HG02610 (cell line): ENCODE results near the gene LAPTM5.
"Not testable (repeated sequence)": the region's sequence is repeated elsewhere in the genome, so short reads cannot be mapped to it uniquely, and the experiment has no call there.

Experiments
- ATAC-seq: cut with Tn5 transposase; IDR thresholded peaks from one replicate; pipeline ENCODE4 v1.9.1; 2021; ENCODE audit warnings: mild to moderate bottlenecking, moderate library complexity; ENCODE audit not compliant: unreplicated experiment

Gene LAPTM5, protein sequence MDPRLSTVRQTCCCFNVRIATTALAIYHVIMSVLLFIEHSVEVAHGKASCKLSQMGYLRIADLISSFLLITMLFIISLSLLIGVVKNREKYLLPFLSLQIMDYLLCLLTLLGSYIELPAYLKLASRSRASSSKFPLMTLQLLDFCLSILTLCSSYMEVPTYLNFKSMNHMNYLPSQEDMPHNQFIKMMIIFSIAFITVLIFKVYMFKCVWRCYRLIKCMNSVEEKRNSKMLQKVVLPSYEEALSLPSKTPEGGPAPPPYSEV

DNA sequence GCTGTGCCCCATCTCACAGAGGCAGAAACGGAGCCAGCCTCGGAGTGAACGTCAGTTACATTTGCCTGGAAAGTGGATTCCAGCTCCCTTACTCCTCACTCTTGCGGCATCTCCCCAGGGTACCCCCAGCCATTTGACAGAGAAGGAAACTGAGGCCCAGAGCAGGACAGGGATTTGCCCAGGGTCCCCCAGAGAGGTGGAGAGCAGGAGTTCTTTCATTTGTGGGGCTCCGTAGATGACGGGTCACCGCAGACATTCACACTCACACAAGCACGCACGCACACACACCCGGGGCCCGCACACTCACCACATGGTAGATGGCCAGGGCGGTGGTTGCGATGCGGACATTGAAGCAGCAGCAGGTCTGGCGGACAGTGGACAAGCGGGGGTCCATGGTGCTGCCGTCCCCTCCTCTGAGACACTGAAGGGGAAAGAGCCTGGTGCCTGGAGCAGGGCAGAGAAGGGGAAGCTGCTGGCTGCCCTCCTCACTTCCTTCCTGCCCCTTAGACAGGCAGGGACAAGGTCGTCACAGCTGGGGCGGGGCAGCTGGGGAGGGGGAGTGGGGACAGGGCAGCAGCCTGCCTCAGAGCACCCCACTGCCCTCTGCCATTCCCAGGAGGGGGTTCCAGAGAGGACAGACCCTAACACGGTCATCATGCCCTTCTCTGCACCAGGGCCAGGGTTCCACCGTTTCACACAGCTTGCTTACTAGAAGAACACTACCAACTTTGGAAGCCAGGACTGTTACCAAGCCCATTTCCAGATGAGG is at the start of gene LAPTM5:
LAPTM5 (minus strand) TSS at position 423 of the 769 bp plus-strand sequence; CDS start at position 394, 29 bp downstream.
- no peak for ATAC-seq

DNA sequence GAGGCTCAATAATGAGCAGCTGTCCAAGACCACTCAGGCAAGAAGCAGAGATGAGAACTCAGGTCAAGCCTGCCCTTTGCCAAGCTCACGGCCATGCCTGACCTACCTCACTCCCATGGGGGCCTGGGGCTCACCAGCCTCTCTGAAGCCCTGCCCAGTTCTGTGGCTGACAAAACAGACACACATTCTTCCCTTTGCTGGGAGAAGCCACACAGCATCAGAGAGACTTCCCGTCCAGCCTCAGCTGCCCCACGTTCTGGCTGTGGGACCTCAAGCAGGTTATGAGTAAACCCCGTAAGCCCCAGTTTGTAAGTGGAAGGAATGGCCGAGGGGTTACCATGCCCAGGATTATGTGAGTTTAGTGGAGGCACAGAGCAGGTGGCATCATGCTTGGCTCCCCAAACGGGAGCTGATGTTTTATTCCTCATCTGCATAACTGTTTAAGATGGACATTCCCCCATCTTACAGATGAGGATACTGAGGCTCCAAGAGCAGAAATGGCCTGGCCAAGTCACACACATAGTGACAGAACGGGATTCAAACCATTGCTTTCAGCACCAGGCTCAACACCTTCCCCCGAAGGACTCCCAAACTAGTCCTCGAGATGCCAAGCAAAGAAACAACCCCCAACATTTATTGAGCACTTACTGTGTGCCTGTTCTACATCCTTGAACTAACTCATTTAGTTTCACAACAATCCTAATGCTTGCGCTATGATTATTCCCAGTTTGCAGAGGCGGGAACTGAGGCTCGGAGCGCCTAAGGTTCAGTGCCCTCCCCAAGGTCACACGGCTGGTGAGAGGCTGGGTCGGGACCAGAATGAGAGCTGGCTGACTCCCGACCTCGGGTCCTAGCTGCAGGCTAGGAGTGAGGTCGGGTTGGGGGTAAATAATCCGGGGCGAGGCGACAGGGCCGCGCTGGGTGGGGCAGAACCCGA is 49.1 kb upstream of the LAPTM5 start:
- ATAC-seq = no peak

DNA sequence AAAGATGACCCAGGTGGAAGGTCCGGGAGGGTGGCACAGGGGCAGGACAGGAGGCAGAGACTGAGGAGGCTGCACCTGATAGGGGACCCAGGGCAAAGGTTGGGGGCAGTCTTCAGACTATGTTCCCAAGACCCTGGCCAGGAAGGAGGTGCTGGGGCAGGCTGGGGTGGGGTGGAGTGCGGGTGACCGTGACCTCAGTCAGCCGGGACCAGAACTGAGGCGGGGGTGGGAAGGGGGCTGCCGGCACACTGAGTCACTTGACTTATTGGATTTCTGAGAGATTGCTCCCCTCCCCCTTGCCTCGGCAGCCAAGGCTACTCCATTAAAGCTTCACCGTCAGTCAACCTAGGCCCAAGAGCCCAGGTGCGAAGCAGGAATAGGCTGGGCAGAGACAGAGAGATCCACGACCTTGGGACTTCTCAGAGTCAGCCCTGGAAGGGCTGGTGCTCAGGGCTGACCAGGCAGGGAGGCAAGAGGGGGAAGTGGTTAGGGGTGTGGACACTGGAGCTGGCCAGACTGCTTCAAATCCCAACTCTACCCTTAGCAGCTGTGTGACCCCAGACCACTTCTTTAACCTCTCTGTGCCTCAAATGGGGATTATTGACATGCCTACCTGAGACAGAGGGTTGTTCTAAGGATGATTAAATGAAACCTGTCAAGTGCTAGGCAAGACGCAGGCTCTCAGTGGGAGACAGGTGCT is 47.9 kb upstream of the LAPTM5 start:
- ATAC-seq = no peak

DNA sequence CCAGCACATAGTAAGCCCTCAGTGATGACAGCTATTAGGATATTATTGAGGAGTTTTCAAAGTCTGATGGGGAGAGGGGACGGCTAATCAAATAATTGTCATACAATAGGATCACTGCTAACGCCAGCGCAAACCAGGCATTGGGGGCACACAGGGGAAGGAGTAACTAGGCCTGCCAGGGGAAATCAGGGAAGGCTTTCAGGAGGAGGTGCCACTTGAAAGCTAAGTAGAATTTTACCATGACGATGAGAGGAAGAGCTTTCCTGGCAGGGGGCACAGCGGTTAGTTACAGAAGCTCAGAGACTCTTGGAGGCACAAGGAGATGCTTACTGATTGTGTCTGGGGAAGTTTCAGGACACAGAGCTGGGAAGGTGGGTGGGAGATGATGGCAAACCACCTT is 47.2 kb upstream of the LAPTM5 start:
- ATAC-seq = no peak

DNA sequence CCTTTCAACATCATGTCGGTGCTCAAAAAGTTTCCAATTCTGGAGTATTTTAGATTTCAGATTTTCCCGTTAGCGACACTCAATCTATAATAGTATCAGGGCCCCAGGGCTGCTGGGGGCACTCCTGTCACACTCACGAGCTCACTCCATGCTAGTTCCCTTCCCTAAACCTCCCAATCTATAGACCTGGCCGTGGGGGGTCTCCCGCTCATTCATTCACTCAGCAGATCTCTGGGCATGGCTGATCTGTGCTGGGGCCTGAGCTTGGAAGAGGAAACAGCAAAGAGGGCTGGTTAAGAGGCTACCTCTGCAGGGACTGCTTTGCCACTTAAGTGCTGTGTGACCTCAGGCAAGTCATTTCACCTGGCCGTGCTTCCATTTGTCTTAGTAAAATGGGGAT is 46.8 kb upstream of the LAPTM5 start:
- no peak for ATAC-seq

DNA sequence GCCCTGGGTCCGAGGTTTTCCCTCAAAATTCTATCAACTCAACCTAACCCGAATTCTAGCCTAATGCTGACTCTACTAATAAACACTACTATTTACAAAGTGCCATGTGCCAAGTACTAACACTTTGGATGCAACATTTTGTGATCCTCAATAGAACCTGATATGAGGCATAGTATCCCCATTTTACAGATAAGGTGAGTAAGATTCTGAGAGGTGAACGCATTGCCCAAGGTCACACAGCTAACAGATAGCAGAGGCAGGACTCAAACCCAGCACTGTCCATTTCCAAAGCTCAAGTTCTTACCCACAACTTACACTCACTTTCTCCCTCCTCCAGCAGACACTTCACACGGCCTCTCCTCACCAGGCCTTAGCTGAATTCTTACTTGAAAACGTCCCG is 46.0 kb upstream of the LAPTM5 start:
- ATAC-seq = no peak

DNA sequence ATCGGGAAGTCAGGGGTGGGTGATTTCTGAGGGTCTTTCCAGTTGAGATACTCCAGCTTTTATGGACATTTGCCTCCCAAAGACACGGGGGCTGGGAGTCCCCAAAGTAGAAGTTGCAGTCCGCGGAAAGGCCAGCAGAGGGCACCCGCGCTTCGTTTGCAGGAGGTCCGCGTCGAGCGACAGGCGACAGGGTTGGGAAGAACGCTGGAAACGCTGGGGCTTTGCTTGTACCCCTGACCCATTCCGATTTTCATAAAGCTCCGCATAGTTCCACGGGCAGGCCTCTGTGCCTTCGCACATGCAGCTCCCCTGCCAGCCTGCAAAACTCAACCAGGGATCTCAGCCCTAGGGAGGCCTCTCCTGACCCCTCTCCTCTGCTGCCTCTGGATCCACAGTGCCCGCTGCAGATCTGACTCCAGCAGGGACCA is 44.2 kb upstream of the LAPTM5 start:
- ATAC-seq = no peak

DNA sequence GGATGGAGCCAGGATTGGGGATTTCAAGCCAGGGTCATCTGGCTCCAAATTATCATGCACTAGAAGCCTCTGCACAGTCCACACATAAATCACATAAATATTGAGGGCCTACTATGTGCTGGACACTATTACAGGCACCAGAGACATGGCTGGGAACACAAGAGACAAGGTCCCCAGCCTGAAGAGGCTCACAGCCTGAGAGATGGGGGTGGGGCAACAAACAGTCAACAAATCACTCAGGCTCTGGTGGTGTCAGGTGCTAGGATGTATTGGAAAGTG is 41.6 kb upstream of the LAPTM5 start:
- ATAC-seq = no peak

DNA sequence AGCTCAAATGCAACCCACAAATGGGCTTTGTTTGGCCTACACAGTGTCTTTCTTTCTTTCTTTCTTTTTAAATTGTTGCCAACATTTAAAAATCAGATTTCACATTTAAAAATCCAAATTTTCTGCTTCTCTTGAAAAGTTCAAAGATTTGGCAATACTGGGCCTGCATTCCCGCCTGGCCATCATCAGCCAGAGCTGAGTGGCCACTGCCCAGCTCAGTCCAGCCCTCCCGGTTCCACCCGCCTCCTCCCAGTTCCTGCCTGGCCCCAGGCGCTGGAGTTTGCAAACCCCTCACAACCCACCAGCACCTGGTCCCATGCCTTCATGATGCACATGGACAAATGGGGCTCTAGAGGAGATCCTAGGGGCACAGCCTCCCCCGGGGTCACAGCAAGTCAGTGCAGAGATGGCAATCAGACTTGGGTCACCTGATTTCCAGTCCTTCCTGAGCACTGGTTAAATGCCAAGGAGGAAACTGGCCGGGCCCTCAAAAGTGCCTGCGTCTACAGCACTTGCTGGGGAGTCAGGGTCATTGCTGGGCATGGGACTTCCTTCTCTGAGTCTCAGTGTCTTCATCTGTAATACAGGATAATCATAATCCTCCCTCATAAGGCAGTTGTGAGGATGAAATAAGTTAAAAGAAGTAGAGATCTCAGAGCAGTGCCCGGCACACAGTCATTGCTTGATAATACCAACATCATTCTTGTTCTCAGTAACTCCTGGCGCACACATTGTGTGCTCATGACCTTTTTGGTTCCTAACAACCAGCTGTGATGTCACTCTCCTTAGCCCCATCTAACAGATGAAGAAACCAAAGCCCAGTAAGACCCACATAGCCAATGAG is 41.0 kb upstream of the LAPTM5 start:
- ATAC-seq = no peak

DNA sequence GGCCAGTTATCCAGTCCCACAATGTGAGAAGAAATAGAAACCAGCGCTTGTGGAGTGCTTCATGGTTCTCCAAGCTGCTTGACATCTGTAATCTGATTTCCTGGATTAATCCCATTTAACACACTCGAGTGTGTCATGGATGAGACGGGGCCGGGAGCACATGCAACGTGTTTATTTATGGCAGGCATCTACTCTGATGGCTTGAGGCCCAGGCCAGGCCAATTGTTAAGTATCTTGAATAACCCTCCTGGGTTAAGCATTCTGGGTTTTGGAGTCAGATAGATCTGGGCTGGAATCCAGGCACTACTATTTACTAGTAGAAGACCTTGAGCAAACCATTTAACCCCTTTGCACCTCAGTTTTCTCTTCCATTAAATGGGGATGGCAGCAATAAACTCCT is 37.5 kb upstream of the LAPTM5 start:
- no peak for ATAC-seq

DNA sequence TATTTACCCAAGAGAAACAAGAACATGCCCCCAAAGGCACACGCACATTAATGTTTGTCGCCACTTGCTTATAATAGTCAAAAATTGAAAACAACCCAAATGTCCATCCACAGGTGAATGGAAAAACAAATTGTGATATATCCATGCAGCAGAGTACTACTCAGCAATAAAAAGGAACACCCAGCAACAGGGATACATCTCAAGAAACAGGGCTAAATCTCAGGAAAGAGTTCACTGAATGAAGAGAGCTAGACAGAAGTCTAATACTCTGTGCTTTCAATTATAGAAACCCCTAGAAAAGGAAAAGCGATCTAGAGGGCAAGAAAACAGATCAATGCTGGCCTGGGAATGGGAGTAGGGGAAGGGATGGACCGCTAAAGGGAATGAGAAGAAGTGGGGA is 36.7 kb upstream of the LAPTM5 start:
- no peak for ATAC-seq

DNA sequence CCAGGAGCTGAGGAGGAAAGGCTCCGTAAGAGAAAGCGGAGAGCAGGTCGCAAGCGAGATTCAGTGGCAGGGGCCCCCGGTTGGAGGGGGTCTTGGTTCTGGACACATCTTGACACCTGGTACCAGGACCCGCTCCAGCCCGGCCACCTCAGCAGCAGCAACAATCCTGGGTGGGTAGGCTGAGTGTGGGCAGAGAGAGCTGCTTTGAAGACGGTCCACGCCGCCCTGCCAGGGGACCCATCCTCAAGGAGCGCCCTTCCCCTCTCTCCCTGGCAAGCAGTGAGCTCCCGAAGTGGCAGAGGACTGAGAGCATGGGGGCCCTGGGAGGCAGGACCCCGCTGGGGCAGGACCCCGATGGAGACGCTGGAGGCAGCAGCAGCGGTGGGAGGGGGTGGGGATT is 35.6 kb upstream of the LAPTM5 start:
- ATAC-seq = no peak

DNA sequence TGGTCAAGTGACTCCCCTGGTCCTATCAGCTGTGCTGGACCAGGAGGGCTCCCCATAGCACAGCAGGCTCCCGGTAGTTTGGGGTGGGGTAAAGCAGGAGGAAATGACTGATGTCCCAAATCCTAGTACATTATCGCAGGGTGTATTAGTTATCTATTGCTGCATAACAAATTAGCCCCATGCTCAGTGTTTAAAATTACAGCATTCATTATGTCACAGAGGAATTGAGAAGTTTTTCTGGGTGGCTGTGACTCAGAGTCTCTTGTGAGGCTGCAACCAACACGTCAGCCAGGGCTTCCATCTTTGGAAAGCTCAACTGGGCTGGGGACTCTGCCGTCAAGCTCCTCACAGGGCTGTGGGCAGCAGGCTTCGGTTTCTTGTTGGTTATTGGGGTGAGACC is 34.3 kb upstream of the LAPTM5 start:
- ATAC-seq = no peak

DNA sequence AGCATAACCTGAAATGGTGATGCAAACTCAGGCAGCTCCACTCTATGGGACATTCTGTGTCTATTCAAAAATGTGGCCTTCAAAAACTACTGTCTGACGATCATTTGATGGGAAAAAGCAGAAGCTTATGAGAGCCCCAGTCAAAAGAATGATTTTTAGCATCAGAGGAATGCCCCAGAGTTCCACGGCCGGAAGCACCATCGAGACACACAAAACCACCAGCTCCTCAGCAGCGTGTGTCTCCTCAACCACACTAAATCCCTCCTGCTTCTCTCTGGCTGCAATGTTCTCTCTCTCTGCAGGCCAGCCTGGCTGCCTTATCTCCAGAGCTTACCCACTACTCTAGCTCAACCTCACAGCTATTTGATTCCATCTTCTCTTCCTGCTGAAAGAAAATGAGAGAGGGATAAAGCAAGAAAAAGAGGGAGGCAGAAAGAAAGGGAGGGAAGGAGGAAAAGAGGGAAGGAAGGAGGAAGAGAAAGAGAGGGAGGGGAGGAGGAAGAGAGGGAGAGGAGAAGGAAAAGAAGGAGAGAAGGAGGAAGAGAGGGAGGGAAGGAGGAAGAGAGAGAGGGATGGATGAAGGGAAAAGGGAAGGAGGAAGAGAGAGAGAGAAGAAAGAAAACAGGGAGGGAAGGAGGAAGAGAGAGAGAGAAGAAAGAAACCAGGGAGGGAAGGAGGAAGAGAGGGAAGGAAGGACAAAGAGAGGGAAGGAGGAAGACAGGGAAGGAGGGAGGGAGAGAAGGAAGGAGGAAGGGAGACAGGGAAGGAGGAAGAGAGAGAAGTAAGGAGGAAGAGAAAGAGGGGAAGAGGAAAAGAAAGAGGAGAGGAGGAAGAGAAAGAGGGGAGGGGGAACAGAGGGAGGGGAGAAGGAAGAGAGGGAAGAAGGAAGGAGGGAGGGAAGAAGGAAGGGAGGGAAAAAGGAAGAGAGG is 33.5 kb upstream of the LAPTM5 start:
- ATAC-seq = no peak

DNA sequence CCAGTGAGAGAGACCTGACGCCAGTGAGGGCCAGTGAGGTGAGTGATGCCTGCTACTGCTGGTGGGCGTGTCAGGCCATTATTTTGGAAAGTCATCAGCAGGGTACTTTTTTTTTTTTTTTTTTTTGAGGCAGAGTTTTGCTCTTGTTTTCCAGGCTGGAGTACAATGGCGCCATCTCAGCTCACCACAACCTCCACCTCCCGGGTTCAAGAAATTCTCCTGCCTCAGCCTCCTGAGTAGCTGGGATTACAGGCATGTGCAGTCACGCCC is 32.6 kb upstream of the LAPTM5 start:
- ATAC-seq = not testable (repeated sequence)

DNA sequence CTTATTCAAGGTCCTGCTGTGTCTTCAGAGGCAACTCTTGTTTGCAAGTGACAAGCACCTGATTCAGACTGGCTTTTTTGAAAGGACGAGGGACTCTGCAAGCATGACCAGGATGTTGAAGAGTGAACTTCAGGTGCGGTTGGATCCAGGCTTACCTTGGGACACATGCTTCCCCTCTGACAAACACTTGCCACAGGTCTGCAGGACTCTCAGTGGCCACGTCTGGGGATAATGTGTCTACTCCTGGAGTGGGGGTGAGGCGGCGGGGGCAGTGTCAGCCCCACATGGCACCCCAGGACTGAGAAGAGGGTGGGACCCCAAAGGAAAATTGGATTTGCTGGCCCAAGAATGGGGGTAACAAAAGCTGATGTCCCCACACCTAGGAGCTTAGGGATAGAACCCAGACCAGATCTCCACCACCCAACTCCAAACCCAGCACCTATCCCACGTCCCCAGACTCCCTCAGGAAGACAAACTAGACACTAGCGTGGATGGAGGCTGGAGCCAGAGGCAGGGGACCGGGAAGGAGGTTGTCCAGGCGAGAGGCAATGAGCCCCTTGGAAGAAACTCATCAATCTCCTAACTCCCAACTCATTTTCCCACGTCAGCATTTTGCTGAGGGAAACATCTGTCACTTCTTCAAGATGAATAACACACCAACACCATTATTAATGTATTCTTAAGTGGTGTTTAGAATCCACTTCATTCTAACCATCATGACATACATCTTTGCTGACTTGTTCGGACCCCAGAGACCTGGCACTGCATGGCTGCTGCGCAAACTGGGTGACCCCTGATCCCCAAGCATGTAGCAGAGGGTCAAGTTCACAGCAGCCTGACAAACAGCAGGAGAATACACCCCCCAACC is 32.0 kb upstream of the LAPTM5 start:
- no peak for ATAC-seq

DNA sequence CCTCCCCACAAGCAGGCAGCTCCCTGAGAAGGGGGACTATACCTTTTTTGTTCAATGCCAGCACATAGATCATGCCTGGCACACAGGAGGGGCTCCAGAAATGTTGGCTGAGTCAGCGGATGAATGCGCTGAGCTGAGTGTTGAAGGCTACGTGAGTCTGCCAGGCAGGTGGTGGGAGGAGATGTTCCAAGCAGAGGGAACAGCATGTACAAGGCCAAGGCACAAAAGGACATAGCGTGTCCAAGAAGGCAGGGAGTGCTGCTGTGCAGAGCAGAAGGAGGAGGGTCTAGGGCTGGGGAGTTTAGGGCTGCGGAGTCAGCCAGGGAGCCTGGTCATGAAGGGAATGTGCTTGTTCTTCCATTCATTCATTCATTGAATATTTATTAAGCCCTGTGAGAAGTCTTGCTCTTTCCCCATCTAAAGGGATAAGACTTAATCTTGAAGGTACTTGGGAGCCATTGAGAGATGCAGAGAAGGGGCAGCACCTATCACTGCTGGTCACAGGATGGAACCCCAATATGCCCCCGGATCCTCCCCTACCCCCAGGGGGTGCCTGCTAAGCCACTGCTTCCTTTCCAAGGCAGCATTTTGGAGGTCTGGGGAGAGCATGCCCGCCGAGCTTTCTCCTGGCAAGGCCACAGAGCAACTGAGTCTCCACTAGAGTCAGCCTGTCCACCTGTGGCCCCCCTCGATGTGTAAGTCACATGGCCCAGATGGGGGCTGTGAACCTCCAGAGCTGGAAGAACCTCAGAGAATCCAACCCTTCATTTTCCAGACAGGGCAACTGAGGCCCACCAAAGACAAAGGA is 31.2 kb upstream of the LAPTM5 start:
- ATAC-seq = no peak
